GM12801 (cell line): Measurements from ENCODE around the gene CADM3.

Experiments used
- CTCF ChIP-seq: IDR thresholded peaks from one replicate; pipeline ENCODE4 v1.5.1; 2011; ENCODE audit warnings: control low read depth; ENCODE audit not compliant: insufficient read length; ENCODE audit errors: extremely low read depth

CADM3 gene

GRCh38 chr1:159248311-159248710 lies 76.9 kb downstream of the CADM3 start:
- TF ChIP-seq CTCF, result no peak

GRCh38 chr1:159250638-159251216 lies 79.3 kb downstream of the CADM3 start:
- TF ChIP-seq CTCF, result no peak
